IMR-90 (cell line): ENCODE measurements around the gene AKT1S1. TPM values are rescaled to one million over a fixed set of nuclear protein-coding genes. Genes with fewer than 3 reads are reported as not detected.

Source experiments
- BHLHE40 ChIP-seq: fragments of 150-350 bp; IDR thresholded peaks from 2 replicates; pipeline ENCODE4 v1.6.1; 2016; ENCODE audit warnings: mild to moderate bottlenecking, low read depth, low read length
- SMC3 ChIP-seq: fragments of 150-350 bp; IDR thresholded peaks from 2 replicates; pipeline ENCODE4 v1.6.1; 2016; ENCODE audit warnings: low read depth, mild to moderate bottlenecking, antibody characterized with exemption, low read length, moderate library complexity
- polyA plus RNA-seq, 3 experiments: library from polyadenylated mRNA; depleted of rRNA; stranded (reverse); fragments of >200 nt; gene quantifications; 2 replicates each; pipeline ENCODE4 v1.2.3, GENCODE V29; 2012; ENCODE audit warnings: low replicate concordance in 1 of 3
- total RNA-seq: library from RNA; depleted of rRNA; stranded (reverse); fragments of >200 nt; gene quantifications from 2 replicates; pipeline ENCODE4 v1.2.3, GENCODE V29; 2012

Gene AKT1S1
- total and polyA plus RNA-seq, 2 of the 4 experiments (the other 2 are of a cell fraction) = 3.6 to 54.4 TPM

DNA sequence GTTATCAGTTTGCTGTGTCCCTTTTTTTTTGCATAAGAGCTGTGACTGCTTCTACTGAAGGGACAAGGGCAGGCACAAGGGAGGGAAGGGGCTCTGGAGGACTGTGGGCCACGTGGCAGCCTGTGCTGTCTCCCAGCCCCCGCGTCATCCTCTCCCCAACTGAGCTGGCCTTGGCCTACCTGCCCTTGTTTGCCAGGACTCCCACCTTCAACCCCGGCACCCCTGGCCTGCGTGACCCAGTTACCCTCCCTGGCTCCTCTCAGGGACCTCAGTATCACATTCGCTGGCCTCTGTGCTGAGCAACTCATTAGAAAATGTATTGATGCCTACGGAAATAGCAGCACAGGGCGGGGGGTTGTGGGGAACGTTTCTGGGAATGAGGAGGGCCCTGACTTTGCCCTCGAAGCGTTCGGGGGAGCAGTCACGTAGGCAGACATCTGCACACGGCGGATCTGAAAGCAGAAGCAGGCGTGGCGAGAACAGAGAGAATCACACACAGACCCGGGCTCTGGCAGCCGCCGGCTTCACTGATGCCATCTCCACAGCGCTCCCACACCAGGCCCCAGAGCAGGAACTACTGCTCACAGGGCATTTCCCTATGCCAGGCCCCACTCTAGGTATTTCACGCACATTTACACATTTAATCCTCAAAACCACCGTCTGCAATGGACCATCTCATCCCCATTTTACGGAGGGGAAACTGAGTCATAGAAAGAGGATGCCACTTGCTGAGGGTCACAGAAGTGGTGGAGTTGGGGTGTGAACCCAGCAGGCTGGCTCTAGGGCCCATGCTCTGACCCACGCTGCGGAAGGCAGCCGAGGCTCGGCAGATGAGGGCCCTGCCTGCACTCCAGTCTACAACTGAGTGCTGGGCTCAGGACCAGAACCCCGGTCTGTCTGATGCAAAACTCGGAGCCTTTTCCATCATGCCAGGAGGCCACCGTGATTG is 46.2 kb upstream of the AKT1S1 start (continued):
- TF ChIP-seq SMC3 (no peak), BHLHE40 (no peak)
